Measurements from ENCODE around the gene SLC39A11. TPM values are rescaled to one million over a fixed set of nuclear protein-coding genes. Genes with fewer than 3 reads are reported as not detected.
A peak's percentile ranks its signal among the peaks of the same experiment; 100 is the strongest.

SLC39A11 gene
- total RNA-seq, 2 experiments from 2014 or later = 25.6 to 51.5 TPM

- H3K9me2 ChIP-seq (ENCODE audit: insufficient read depth, low read length) = no peaks in the 10 kb centered on the region
- ChIA-PET POLR2A (no interaction called here), CTCF (ENCODE audit: unreplicated experiment) (no interaction called here)
- intact Hi-C loops (cut with micrococcal nuclease; ENCODE audit: unreplicated experiment) = no loop called here
- DNase-seq (ENCODE audit: low spot score) = no peak
- H3K79me2 ChIP-seq (ENCODE audit: insufficient read depth, low read depth, low read length) = no peaks in the 10 kb centered on the region
- H2AFZ ChIP-seq (ENCODE audit: low read length) = no peak overlapping the region
- TSS peak; percentile 28 for BruUV-seq (replicated peaks)
- H3K36me3 ChIP-seq (ENCODE audit: insufficient read depth, low read length) = no peaks in the 10 kb centered on the region; the same call in 1 of the 2 replicates
- no peak overlapping the region for H3K4me3 ChIP-seq (ENCODE audit: low read depth, low read length, poor library complexity, severe bottlenecking)
- TF ChIP-seq EZH2phosphoT487 (IDR thresholded peaks at IDR 0.05; ENCODE audit: borderline replicate concordance, low read depth, low read length) = no peak
- TF ChIP-seq, protein P1, sequence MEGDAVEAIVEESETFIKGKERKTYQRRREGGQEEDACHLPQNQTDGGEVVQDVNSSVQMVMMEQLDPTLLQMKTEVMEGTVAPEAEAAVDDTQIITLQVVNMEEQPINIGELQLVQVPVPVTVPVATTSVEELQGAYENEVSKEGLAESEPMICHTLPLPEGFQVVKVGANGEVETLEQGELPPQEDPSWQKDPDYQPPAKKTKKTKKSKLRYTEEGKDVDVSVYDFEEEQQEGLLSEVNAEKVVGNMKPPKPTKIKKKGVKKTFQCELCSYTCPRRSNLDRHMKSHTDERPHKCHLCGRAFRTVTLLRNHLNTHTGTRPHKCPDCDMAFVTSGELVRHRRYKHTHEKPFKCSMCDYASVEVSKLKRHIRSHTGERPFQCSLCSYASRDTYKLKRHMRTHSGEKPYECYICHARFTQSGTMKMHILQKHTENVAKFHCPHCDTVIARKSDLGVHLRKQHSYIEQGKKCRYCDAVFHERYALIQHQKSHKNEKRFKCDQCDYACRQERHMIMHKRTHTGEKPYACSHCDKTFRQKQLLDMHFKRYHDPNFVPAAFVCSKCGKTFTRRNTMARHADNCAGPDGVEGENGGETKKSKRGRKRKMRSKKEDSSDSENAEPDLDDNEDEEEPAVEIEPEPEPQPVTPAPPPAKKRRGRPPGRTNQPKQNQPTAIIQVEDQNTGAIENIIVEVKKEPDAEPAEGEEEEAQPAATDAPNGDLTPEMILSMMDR (conservative IDR thresholded peaks at IDR 0.05; ENCODE audit: low read length) = no peak
- no peaks in the 10 kb centered on the region for H3K9me3 ChIP-seq (ENCODE audit: low read length)
- no peaks in the 10 kb centered on the region for H4K20me1 ChIP-seq (ENCODE audit: insufficient read depth, low read length)
- H3K27ac ChIP-seq (ENCODE audit: low read depth, low read length, poor library complexity, severe bottlenecking) = no peak overlapping the region
- H3K4me2 ChIP-seq (ENCODE audit: low read length) = no peak overlapping the region
- no peaks in the 10 kb centered on the region for H3K4me1 ChIP-seq (ENCODE audit: insufficient read depth, low read length, poor library complexity, severe bottlenecking)
Observed at GRCh38 chr17:72946156-72946555, 146.3 kb downstream of the SLC39A11 start.

DNA sequence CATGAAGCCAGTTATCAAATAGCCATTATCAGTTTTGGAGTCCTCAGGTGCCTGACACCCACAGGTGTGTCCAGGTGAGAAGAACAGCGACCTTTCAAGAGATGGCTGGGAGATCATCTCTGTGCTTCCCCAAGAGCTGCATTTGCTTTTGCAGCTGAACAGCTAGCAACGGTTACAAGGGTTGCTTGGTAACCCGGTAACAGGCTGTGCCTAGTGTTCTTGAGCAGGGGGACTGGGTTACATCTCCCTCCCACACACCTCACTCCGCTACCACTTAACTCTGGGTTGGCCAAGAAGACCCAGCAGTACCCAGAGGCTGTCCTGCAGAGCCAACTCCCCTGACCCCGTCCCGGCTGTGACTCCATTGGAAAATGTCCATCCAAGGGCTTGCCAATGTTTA is 147.0 kb downstream of the SLC39A11 start:
- ChIA-PET POLR2A (interaction anchor here (1.0 to 1.1 kb wide), 2 partner anchors 36 to 102 kb away, joined by 3 to 4 read pairs; no protein-coding TSS in a partner anchor), CTCF (ENCODE audit: unreplicated experiment) (no interaction called here)
- no peaks in the 10 kb centered on the region for H3K9me3 ChIP-seq (ENCODE audit: low read length)
- H3K4me1 ChIP-seq (ENCODE audit: insufficient read depth, low read length, poor library complexity, severe bottlenecking) = no peaks in the 10 kb centered on the region
- BruUV-seq (replicated peaks) = no TSS peak
- no peak overlapping the region for H2AFZ ChIP-seq (ENCODE audit: low read length)
- no peak overlapping the region for H3K4me2 ChIP-seq (ENCODE audit: low read length)
- DNase-seq (ENCODE audit: low spot score) = no peak
- H4K20me1 ChIP-seq (ENCODE audit: insufficient read depth, low read length) = no peaks in the 10 kb centered on the region
- H3K27ac ChIP-seq (ENCODE audit: low read depth, low read length, poor library complexity, severe bottlenecking) = no peak overlapping the region
- H3K79me2 ChIP-seq (ENCODE audit: insufficient read depth, low read depth, low read length) = no peaks in the 10 kb centered on the region
- H3K9me2 ChIP-seq (ENCODE audit: insufficient read depth, low read length) = no peaks in the 10 kb centered on the region
- H3K36me3 ChIP-seq (ENCODE audit: insufficient read depth, low read length) = no peaks in the 10 kb centered on the region; the same call in 1 of the 2 replicates
- intact Hi-C loops (cut with micrococcal nuclease; ENCODE audit: unreplicated experiment) = no loop called here
- no peak for TF ChIP-seq EZH2phosphoT487 (IDR thresholded peaks at IDR 0.05; ENCODE audit: borderline replicate concordance, low read depth, low read length)
- TF ChIP-seq, protein P1 (conservative IDR thresholded peaks at IDR 0.05; ENCODE audit: low read length) = no peak
- no peak overlapping the region for H3K4me3 ChIP-seq (ENCODE audit: low read depth, low read length, poor library complexity, severe bottlenecking)

DNA sequence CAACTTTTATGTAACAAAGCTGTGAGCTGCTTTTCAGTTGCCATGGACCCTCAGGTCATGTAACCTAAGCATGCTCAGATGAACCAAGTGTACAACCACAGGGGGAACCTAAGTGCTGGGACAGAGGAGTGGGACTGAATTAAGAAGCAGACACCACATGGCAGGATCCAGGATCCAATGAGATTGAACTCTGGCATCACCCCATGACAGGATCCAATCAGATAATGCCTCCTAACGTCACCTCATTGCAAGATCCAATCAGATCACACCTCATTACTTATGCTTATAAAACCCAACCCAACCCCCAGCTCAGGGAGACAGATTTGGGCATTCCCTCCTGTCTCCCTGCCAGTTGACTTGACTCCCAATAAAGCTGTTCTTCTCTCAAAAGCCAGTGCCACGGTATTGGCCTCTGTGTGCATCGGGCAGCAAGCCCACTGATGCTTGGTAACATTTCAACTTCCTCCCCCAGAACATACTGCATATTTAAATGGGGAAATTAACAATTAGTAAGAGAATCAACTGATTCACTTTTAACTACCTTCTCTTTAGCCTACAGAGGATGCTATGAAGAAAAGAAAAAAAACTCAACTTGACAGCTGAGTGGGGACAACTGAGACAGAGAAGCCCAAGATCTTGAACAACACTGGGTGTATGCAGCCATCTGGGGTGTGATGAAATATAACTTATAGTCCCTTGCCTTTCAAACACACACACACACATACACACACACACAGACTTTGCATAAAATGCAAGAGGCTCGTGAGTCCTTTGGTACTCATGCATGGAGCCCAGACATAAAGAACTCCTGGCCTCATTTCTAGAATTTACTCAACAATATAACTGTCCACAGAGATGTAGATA is 148.4 kb downstream of the SLC39A11 start:
- no peaks in the 10 kb centered on the region; the same call in 1 of the 2 replicates for H3K36me3 ChIP-seq (ENCODE audit: insufficient read depth, low read length)
- POLR2A ChIA-PET = no interaction called here
- H3K79me2 ChIP-seq (ENCODE audit: insufficient read depth, low read depth, low read length) = no peaks in the 10 kb centered on the region
- H3K4me3 ChIP-seq (ENCODE audit: low read depth, low read length, poor library complexity, severe bottlenecking) = no peak overlapping the region
- intact Hi-C loops (cut with micrococcal nuclease; ENCODE audit: unreplicated experiment) = no loop called here
- H3K9me2 ChIP-seq (ENCODE audit: insufficient read depth, low read length) = no peaks in the 10 kb centered on the region
- H3K4me1 ChIP-seq (ENCODE audit: insufficient read depth, low read length, poor library complexity, severe bottlenecking) = no peaks in the 10 kb centered on the region
- H2AFZ ChIP-seq (ENCODE audit: low read length) = no peak overlapping the region
- H3K4me2 ChIP-seq (ENCODE audit: low read length) = no peak overlapping the region
- no TSS peak for BruUV-seq (replicated peaks)
- no peak for DNase-seq (ENCODE audit: low spot score)
- no peaks in the 10 kb centered on the region for H4K20me1 ChIP-seq (ENCODE audit: insufficient read depth, low read length)
- CTCF ChIA-PET (ENCODE audit: unreplicated experiment) = no interaction called here
- TF ChIP-seq, protein P1 (conservative IDR thresholded peaks at IDR 0.05; ENCODE audit: low read length) = no peak
- no peak for TF ChIP-seq EZH2phosphoT487 (IDR thresholded peaks at IDR 0.05; ENCODE audit: borderline replicate concordance, low read depth, low read length)
- no peaks in the 10 kb centered on the region for H3K9me3 ChIP-seq (ENCODE audit: low read length)
- no peak overlapping the region for H3K27ac ChIP-seq (ENCODE audit: low read depth, low read length, poor library complexity, severe bottlenecking)

All from OCI-LY7 (cell line).